ENCODE data around the gene MAEL.

- no peak for TF ChIP-seq POLR2A (IDR thresholded peaks at IDR 0.05)
- TF ChIP-seq POLR2AphosphoS5 (IDR thresholded peaks at IDR 0.05): no peak
- TF ChIP-seq, protein P1, sequence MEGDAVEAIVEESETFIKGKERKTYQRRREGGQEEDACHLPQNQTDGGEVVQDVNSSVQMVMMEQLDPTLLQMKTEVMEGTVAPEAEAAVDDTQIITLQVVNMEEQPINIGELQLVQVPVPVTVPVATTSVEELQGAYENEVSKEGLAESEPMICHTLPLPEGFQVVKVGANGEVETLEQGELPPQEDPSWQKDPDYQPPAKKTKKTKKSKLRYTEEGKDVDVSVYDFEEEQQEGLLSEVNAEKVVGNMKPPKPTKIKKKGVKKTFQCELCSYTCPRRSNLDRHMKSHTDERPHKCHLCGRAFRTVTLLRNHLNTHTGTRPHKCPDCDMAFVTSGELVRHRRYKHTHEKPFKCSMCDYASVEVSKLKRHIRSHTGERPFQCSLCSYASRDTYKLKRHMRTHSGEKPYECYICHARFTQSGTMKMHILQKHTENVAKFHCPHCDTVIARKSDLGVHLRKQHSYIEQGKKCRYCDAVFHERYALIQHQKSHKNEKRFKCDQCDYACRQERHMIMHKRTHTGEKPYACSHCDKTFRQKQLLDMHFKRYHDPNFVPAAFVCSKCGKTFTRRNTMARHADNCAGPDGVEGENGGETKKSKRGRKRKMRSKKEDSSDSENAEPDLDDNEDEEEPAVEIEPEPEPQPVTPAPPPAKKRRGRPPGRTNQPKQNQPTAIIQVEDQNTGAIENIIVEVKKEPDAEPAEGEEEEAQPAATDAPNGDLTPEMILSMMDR (IDR thresholded peaks at IDR 0.05): no peak
Measured at GRCh38 chr1:167061073-167061464, 72.0 kb downstream of the MAEL start.

All from suprapubic skin (tissue), 4 donors.